NCI-H2081 treated with DMSO at 0.1 percent for 48 hours (cell line): Measurements from ENCODE around the gene SEPTIN8.
"Not testable (repeated sequence)": the region's sequence is repeated elsewhere in the genome, so short reads cannot be mapped to it uniquely, and the experiment has no call there.

ENCODE experiments used
- DNase-seq: peaks from one replicate; lab custom pipeline; 2025; lab: John Stamatoyannopoulos, UW

The SEPTIN8 gene

DNA sequence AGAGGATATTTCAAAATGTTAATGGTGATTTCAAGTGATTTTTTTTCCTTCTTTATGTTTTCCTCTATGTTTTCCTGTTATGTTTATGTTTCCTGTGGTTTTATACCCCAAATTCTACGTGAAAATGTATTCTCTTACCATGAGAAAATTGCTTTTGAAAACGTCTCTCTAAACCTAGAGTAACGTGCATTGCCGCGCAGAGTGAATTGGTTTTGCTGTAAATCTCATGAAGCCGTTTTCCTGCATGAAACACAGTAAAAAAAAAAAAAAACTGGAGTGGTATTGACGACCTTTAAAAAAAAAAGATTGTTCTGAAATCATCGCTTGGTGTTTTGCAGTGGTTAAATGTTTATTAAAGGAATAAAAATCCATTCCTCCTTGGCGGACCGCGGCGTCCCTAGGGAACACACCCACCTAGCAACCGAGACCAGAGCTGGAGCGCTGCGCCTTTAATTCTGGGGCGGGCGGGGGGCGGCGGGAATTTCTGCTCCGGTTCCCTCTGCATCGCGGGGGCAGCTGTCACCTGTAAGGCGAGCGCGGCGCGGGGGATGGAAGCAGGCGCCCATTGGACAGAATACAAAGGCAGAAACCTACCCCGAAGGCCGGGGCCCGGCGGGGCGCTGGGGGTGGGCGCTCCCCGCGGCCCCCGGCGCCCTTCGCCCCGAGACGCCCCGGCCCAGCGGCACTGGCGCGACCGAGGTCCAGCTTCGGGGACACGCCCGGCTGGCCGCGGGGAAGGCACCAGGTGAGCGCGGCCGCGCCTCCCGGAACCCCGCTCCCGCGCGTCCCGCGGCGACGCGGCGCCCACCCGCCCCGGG lies 36.0 kb upstream of the SEPTIN8 start, which contains the start of gene SOWAHA:
Gene SOWAHA (plus strand): TSS at position 522 of the 818 bp plus-strand sequence. CDS start 320 bp downstream, outside the sequence.
- no peak for DNase-seq

DNA sequence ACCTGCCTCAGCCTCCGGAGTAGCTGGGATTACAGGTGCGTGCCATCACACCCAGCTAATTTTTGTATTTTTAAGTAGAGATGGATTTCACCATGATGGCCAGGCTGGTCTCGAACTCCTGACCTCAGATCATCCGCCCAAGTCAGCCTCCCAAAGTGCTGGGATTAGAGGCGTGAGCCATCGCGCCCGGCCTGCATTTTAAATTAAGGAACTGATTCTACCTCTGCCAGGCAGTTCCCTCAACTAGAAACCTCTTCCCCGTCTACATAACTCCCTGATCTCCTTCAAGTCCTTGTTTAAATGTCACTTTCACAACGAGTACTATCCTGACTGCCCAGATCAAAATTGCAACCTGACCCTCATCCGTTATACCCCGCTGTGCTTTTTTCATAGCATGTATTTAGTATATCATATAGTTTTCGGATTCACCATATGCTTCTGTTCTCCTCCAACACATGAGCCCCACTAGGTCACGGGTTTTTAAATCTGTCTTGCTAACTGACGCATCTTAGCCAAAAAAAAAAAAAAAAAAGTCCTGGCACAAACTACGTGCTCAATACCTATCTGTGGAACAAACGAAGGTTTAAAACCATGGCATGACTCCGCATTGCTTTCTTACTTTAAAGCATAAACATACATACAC lies 35.2 kb upstream of the SEPTIN8 start:
- DNase-seq, result no peak

DNA sequence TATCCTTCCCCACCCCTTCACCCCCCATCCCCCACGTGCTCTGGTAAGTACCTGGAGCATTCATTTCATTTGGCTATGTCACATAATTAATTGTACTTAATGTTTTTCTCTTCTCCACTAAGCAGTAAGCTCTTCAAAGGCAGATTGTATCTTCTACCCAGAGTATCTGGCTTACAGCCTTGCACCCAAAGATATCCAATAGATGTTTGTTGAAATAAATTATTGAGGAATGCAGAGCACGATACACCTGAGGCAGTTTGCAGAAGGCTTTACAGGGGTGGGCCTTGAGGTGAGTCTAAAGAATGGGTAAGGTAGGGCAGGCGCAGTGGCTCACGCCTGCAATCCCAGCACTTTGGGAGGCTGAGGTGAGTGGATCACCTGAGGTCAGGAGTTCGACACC lies 33.6 kb upstream of the SEPTIN8 start:
- DNase-seq, result no peak

DNA sequence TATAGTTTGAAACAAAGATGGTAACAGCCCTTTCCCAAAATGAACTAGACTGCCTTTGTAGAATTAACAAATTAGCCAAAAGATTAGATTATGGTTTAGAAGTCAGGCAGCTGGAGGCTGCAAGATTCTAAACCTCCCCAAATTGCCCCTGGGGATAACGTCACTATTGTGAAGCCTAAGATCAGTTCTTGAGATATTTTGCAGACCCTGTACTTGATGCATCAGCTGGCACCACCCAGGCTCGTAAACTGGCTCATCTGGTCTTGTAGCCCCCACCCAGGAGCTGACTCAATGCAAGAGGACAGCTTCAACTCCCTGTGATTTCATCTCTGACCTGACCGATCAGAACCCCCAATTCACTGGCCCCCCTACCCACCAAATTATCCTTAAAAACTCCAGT lies 31.8 kb upstream of the SEPTIN8 start:
- no peak for DNase-seq

DNA sequence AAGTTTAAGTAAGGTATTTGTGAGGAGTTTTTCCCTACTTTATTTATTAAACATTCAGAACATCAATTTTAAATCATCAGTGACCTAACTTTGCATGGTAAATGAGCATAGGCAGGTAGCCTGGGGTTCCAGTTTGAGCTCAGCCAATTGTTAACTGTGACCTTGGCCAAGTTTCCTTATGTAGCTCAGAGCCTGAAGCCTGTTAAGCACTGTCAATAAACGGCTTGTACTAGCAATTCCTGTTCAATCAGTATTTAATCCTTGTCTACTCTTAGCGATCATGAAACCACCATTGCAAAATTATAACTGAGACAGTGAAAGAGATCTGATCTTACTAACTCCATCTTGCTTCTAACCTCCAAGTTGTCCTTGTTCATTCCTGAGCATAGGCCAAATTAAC lies 31.4 kb upstream of the SEPTIN8 start:
- no peak for DNase-seq

DNA sequence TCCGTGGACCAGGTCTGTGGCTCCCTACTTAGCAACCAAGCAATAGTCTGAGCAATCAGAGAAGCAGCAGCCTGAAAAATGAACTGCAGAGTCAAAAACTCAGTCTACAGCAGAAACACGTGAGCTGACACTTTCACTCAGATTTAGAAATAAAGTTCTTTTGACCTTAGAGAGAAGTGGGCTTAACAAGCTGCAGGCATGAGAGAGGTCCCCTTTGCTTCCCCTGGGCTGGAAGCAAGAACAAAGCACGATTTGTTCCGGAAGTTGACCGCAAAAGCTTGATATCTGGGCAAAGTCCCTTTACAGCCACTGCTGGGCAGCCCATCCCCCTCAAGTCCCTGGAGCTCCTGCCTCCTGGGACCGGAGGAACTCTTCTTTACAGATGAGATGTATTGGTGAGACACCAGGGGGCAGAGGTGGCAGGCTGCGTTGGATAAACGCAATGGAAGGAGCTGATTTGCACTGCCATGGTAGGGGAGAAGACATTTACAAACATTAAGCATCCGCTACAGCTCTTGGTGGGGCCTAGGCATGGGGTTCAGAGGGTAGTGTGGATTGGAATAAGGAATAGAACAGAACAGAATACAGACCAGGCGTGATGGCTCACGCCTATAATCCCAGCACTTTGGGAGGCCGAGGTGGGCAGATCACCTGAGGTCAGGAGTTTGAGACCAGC lies 30.3 kb upstream of the SEPTIN8 start:
- no peak for DNase-seq

DNA sequence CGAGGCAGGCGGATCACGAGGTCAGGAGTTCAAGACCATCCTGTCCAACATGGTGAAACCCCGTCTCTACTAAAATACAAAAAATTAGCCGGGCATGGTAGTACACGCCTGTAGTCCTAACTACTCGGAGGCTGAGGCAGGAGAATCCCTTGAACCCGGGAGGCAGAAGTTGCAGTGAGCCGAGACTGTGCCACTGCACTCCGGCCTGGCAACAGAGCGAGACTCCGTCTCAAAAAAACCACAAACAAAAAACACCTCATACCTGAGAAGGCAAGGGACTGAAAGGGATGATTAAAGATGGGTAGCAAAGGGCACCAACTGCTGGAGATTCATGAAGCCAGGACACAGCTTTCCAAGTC lies 29.7 kb upstream of the SEPTIN8 start:
- DNase-seq, result not testable (repeated sequence)

DNA sequence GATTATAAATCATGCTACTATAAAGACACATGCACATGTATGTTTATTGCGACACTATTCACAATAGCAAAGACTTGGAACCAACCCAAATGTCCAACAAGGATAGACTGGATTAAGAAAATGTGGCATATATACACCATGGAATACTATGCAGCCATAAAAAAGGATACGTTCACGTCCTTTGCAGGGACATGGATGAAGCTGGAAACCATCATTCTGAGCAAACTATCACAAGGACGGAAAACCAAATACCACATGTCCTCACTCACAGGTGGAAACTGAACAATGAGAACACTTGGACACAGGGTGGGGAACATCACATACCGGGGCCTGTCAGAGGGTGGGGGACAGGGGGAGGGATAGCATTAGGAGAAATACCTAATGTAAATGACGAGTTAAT lies 28.8 kb upstream of the SEPTIN8 start:
- not testable (repeated sequence) for DNase-seq

DNA sequence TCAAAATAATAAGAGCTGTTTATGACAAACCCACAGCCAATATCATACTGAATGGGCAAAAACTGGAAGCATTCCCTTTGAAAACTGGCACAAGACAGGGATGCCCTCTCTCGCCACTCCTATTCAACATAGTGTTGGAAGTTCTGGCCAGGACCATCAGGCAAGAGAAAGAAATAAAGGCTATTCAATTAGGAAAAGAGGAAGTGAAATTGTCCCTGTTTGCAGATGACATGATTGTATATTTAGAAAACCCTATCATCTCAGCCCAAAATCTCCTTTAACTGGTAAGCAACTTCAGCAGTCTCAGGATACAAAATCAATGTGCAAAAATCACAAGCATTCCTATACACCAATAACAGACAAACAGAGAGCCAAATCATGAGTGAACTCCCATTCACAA lies 27.2 kb upstream of the SEPTIN8 start:
- DNase-seq, result not testable (repeated sequence)

DNA sequence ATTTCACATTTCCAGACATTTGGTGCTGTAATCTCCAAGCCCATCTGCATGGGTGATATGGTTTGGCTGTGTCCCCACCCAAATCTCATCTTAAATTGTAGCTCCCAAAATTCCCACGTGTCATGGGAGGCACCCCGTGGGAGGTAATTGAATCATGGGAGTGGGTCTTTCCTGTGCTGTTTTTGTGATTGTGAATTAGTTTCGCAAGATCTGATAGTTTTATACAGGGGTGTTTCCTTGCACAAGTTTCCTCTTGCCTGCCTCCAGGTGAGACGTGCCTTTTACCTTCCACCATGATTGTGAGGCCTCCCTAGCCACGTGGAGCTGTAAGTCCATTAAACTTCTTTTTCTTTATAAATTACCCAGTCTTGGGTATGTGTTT lies 25.6 kb upstream of the SEPTIN8 start:
- not testable (repeated sequence) for DNase-seq

DNA sequence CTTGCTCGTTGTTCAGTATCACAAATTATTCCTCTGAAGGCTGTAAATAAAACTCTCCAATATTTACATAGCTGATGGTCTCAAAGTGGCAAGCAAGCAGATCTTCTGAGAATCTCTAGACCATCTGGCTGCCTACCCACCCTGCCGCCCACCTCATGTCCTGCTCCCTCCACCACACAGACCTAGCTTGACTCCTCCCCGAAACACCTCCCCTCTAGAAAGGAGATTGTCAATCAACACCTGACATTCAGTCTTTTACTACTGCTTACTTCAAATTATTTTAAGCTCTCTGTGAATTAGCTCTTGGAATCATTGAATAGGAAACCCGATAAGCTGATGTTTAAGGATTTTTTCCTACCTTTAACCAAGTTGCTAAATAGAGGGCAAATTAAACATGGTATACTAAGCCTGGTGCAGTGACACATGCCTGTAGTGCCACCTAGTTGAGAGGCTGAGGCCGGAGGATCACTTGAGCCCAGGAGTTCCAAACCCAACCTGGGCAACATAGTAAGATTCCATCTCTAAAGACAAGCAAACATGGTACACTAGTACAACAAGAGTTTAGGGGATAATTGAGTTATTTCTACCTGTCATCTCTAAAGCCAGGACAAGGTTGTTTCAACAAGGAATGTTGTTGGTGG lies 25.1 kb upstream of the SEPTIN8 start:
- no peak for DNase-seq

DNA sequence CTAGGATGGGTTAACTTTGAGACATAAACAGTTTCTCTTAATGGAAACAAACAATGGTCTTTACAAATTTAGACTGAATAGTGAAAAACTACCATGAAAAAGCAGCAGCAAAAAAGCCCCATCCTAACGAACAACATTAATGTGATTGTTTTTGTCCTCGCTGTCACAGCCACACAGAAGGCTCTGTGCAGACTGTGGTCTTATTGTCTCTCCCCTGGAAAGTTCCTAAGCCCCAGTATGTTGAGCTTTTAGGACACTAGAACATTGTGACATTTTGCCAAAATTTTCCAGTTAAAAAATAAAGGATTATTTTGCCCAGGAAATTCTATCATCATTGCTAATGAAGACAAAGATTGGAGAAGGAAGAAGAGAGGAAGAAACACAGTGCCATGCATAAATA lies 23.5 kb upstream of the SEPTIN8 start:
- no peak for DNase-seq

DNA sequence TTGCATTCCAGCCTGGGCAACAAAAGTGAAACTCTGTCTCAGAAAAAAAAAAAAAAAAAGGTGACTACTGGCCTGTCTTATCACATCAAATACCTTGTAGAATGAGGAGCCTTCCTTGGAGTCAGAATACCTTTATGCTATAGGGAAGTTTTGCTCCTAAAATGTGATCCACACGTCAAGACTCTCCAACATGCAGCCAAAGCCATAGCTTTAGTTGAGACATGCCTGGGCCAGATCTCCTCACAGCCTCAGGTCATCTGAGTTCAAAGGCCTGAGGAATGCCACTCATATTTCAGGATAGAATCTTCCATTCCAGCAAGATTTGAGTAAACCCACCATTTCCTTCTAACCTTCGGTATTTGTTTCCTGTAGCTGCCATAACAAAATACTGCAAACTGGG lies 22.4 kb upstream of the SEPTIN8 start:
- DNase-seq, result no peak

DNA sequence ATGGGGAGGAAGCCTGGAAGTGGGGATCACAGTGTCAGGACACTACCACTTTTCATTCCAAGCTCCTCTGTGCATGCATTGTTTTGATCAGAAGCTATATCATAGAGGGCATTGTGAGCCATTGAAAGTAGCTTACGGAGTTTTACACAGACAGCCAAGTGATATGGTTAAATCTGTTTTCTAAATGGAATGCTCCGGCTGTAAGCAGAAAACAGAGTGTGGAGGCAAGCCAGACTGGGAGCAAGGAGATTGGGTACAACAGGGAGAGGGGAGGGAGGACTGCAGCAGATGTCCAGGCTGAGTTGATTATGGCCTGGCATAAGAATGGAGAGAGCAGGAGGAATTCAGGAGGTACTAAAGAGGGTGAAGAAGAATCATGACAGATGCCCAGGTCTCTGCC lies 20.6 kb upstream of the SEPTIN8 start:
- DNase-seq, result no peak

DNA sequence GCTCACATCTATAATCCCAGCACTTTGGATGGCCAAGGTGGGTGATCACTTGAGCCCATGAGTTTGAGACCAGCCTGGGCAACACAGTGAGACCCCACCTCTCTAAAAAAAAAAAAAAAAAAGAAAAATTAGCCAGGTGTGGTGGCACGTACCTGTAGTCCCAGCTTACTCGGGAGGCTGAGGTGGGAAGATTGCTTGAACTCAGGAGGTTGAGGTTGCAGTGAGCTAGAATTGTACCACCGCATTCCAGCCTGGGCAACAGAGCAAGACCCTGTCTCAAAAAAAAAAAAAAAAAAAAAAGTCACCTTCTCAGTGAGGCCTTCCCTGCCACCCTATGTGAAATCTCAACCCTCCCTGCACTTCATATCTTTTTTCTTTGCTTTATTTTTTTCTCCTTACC lies 14.0 kb upstream of the SEPTIN8 start:
- DNase-seq, result no peak

DNA sequence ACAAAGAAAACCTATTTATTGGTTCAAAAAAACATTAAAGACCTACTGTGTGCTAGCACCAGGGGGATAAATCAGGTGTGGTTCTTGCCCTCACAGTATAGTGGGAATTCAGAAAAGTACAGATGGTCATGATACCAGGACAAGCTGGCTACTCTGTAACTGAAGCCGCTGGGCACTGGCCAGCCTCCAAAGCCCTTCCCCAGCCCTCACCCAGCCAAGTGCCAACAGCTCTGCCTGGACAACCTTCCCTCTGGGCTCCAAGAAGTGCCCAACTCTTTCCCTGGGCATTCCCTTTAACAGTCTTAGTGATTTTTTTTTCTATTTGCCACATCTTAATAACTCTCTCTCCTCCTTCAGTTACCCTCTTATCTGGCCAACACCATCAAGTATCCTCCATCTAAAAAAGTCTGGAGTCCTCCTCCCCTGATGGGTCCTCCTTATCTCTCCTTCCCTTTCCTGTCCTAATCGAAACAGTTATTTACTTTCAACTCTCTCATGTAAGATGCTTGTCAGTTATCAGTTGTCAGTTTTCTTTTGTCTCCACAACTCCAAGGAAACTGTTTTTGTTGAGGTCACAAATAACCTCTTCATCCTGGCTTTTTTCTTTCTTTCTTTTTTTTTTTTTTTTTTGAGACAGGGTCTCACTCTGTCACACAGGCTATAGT lies 13.3 kb upstream of the SEPTIN8 start:
- no peak for DNase-seq

DNA sequence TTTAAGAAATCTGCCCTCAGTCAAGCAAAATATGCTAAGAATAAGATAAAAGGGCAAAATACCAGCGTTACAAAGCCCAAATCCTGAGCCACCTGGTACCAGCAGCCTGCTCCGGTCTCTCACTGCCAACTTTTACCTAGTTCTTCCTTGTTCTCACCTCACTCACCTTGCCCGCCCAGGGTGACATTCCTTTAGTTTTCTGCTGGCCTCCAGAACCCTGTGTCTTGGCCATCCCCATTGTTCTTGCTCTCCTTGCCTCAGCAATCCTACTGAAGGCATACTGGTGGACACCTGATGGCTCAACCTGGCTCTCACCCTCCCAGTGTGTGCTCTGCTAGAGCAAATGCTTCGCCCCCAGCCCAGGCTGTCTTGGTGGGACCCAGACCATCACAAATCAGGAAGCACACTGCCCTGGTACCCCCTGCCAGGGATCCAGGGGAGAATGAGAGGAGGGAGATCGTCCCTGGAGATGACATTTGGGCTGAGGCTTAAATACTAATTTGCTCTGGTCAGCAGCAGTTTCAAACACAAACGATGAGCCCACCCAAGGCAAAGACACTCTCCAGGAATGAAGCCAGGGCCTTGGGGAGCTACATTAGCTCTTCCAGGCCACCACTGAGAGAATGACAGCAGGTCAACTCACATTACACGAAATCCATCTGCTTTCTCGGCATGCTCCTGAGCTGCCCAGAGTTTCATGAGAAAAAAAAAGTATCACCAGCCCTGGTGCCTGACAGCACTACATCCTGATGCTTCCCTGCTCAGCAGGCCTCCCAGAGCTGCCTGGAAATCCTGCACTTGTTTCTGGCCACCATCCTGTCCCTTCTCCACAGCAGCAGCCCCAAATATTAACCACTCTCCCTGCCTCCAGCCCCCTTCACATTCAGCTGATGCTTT lies 12.2 kb upstream of the SEPTIN8 start:
- DNase-seq, result no peak

DNA sequence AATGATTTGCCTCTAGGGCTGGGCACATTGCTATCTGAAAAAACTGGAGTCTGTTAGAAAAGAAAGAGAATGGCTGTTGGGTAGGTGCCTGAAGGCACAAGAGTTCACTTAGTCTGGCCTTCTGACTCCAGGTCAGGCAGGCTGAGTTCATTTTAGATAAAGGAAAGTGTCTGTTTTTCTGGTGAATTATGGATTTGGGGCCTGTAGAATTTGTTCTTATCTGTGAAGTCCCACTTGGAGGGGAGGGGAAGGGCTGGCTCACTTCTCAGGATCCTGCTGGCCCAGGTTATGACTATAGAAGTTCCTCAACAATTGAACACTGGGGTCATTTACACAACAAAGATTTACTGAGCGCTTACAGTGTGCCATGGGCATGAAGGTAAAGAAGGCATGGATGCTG lies 11.5 kb upstream of the SEPTIN8 start:
- DNase-seq, result no peak

DNA sequence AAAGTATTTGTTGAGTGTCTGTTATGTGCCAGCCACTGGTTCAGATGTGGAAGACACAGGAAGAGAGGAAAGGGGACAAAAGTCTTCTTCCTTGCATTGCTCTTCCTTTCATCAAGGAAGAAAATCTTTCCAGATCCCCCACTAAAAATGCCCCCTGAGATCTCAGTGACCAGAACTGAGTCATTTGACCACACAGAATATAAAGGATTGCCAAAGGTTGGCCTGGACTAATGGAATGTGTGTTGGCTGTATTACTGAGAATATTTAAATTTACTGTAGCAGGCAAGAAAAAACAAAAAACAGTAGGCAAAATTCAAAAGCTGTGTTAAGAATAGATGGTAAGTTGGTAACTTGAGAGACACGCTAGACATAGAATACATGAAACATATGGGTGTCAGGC lies 10.0 kb upstream of the SEPTIN8 start:
- DNase-seq, result no peak

DNA sequence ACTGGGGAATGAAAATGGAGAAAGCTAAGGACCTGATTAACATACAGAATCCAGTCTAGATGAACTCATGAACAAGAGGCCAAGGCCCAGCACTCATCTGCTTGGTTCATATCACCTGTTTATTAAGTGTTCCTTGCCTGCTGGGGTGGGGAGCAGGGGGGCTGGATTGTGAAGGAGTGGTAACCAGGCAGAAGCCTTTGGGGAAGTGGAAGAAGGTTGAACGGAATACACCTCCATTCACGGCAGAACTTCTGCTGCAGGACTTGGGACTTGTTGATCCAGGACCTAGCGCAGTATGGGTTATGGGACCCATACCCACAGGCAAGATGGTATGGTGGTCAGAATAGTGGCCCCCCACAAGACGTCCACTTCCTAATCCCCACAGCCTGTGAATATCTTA lies 8.8 kb upstream of the SEPTIN8 start:
- DNase-seq, result no peak

DNA sequence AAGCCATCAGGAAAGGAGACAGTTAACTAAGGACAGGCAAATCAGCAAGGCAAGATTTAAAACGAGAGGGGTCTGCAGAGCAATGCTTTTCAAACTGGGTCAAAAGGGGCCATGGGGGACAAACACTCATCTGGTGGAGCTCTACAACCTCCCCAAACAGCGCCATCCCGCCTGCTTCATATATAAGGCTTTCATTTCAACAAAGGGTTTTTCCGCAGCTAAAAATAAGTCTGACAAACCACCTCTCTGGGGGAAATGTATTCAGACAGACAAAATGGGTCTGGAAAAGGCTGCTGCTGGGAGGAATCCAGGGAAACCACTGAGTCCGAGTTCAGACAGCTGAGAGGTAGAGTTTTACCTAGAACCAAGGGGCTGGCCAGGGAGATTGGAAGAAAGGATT lies 8.3 kb upstream of the SEPTIN8 start:
- DNase-seq, result no peak
